Subcutaneous abdominal adipose tissue (tissue), 5 donors: Measurements from ENCODE around the gene ZNF18.
"Not testable (repeated sequence)": the region's sequence is repeated elsewhere in the genome, so short reads cannot be mapped to it uniquely, and the experiment has no call there.

Source experiments
- H3K27ac ChIP-seq: one replicate; pipeline ENCODE4 v1.7.0; 2013; ENCODE audit warnings: low read depth, mild to moderate bottlenecking, inconsistent platforms, low read length, moderate library complexity
- H3K27me3 ChIP-seq, 5 donors: one replicate each; pipeline ENCODE4 v1.7.0; 2013; ENCODE audit warnings: low read length in 5 of 5, inconsistent platforms in 1 of 5; ENCODE audit not compliant: control insufficient read depth in 5 of 5, insufficient read depth in 4 of 5
- H3K36me3 ChIP-seq, 5 donors: one replicate each; pipeline ENCODE4 v1.7.0; 2013; ENCODE audit warnings: low read length in 5 of 5; ENCODE audit not compliant: control insufficient read depth in 5 of 5, insufficient read depth in 5 of 5
- H3K4me1 ChIP-seq, 5 donors: one replicate each; pipeline ENCODE4 v1.7.0; 2013; ENCODE audit warnings: low read length in 5 of 5, mild to moderate bottlenecking in 3 of 5, moderate library complexity in 1 of 5; ENCODE audit not compliant: control insufficient read depth in 5 of 5, insufficient read depth in 5 of 5
- H3K4me3 ChIP-seq, 5 donors: one replicate each; pipeline ENCODE4 v1.7.0; 2013; ENCODE audit warnings: low read length in 5 of 5, low read depth in 1 of 5
- H3K9ac ChIP-seq, 5 donors: one replicate each; pipeline ENCODE4 v1.7.0; 2013; ENCODE audit warnings: low read length in 5 of 5, mild to moderate bottlenecking in 4 of 5, moderate library complexity in 3 of 5
- H3K9me3 ChIP-seq, 5 donors: one replicate each; pipeline ENCODE4 v1.7.0; 2013; ENCODE audit warnings: low read length in 5 of 5; ENCODE audit not compliant: control insufficient read depth in 5 of 5
- donor health status: healthy.
- donor health status: healthy.
- donor health status: healthy.
- donor health status: healthy.
- donor health status: healthy.

The ZNF18 gene

DNA sequence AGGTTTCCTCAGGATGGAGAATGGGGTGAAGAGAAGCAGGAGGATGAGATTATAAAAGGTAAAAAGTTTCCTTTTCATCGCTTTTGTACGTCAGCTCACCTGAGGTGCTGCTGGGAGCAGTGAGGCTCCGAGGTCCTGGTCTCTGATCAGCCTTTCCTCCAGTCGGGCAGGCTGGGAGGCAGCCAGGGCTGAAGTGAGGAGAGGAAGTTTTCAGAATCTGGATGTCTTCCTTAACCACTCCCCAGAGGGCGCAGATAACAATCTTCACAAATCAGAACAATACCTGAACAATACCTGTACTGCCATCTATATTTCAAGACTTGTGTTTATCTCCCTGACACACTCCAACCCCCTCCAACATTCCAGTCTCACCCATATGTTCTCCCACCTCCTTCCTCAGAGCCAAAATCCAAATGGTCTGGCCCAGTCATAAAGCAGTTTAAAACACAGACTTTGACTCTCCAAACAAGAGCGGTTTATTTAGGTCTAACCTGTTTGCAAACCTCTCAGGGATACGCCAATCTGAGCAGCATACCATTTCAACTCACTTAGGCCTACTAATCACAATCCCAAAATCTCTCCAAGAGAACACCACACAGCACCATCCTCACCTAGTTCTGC lies 6.8 kb downstream of the ZNF18 start:
- H3K4me3 ChIP-seq, result no peak overlapping the region
- H3K9ac ChIP-seq, result no peak overlapping the region
- no peaks in the 10 kb centered on the region for H3K27me3 ChIP-seq
- no peak overlapping the region for H3K27ac ChIP-seq
- peaks cover 7 to 48% (median 32%) of the 10 kb centered on the region in 5 donors for H3K36me3 ChIP-seq
- peaks cover 0 to 6% (median 4%) of the 10 kb centered on the region in 5 donors for H3K4me1 ChIP-seq
- H3K9me3 ChIP-seq, result no peaks in the 10 kb centered on the region

DNA sequence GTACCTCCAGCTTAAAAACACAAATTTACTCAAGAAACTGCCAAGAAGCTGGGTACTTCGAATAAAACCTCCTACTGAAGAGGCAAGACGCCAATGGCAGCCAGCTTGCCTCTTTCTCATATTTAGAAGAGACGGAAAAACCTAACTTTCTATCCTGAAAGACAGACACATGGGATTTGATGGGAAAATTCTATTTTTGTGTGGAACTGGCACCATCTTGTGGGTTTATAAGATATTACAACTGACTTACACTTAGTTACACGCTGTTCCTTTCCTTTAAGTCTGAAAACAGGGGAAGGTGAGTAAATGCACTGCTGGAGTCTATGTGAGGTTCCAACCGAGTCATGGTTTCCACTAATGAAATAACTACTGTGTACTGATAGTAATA lies 10.3 kb downstream of the ZNF18 start:
- H3K4me1 ChIP-seq, result peaks cover 0 to 14% (median 5%) of the 10 kb centered on the region in 5 donors
- no peak overlapping the region for H3K9ac ChIP-seq
- no peak overlapping the region for H3K4me3 ChIP-seq
- no peaks in the 10 kb centered on the region for H3K9me3 ChIP-seq
- no peak overlapping the region for H3K27ac ChIP-seq
- no peaks in the 10 kb centered on the region for H3K27me3 ChIP-seq
- peaks cover 25 to 57% (median 41%) of the 10 kb centered on the region in 5 donors for H3K36me3 ChIP-seq

GRCh38 chr17:11986179-11986941 lies 10.9 kb downstream of the ZNF18 start:
- H3K27ac ChIP-seq, result no peak overlapping the region
- no peak overlapping the region for H3K9ac ChIP-seq
- H3K27me3 ChIP-seq, result no peaks in the 10 kb centered on the region
- H3K36me3 ChIP-seq, result peaks cover 25 to 55% (median 35%) of the 10 kb centered on the region in 5 donors
- peaks cover 0 to 16% (median 5%) of the 10 kb centered on the region in 5 donors for H3K4me1 ChIP-seq
- H3K9me3 ChIP-seq, result no peaks in the 10 kb centered on the region
- no peak overlapping the region for H3K4me3 ChIP-seq

DNA sequence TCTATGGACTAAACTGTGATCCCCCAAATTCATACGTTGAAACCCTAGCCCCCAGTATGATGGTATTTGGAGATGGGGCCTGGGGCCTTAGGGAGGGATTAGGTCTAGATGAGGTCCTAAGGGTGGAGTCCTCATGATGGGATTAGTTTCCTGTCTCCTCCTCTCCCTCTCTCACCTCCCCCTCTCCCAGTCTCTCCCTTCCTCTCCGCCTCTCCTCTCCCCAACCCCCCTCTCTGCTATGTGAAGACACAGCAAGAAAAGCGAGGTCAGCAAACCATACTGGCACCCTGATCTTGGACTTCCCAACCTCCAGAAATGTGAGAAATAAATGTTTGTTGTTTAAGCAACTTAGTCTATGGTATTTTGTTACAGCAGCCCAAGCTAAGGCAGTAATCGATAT lies 15.4 kb downstream of the ZNF18 start:
- no peak overlapping the region for H3K27ac ChIP-seq
- peaks cover 2 to 15% (median 6%) of the 10 kb centered on the region in 5 donors for H3K4me1 ChIP-seq
- H3K4me3 ChIP-seq, result no peak overlapping the region
- H3K9me3 ChIP-seq, result no peaks in the 10 kb centered on the region
- H3K36me3 ChIP-seq, result peaks cover 27 to 41% (median 31%) of the 10 kb centered on the region in 5 donors
- no peak overlapping the region for H3K9ac ChIP-seq
- H3K27me3 ChIP-seq, result no peaks in the 10 kb centered on the region

GRCh38 chr17:11980813-11981212 lies 16.5 kb downstream of the ZNF18 start:
- Histone ChIP-seq H3K36me3 (peaks cover 27 to 43% (median 31%) of the 10 kb centered on the region in 5 donors), H3K27ac (no peak overlapping the region), H3K4me3 (no peak overlapping the region), H3K27me3 (no peaks in the 10 kb centered on the region), H3K9ac (no peak overlapping the region), H3K4me1 (peaks cover 0 to 12% (median 2%) of the 10 kb centered on the region in 5 donors), H3K9me3 (no peaks in the 10 kb centered on the region)

DNA sequence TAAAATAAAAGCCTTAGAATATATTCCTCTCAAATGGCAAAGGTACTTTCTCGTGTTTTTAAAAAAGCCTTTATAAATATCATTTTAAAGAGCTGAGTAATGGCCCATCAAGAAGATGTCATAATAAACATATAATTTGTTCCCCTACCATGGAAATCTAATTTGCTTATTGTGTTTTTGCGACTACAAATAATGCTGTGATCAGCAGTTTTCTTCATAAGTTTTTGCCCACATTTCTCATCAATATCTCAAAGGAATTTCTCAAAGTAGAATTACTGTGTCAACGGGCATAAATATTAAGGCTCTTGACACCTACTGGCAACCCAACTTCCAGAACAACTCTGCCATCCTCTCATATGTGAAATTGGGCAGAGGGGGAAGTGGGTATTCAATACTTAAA lies 17.5 kb downstream of the ZNF18 start:
- Histone ChIP-seq H3K9me3 (no peaks in the 10 kb centered on the region), H3K27ac (no peak overlapping the region), H3K36me3 (peaks cover 22 to 38% (median 31%) of the 10 kb centered on the region in 5 donors), H3K9ac (no peak overlapping the region), H3K4me3 (no peak overlapping the region), H3K27me3 (no peaks in the 10 kb centered on the region), H3K4me1 (peaks cover 0 to 12% (median 2%) of the 10 kb centered on the region in 5 donors)

- H3K9ac ChIP-seq, H3K4me1 ChIP-seq, H3K27ac ChIP-seq, H3K9me3 ChIP-seq, H3K4me3 ChIP-seq, H3K27me3 ChIP-seq: not testable (repeated sequence)
- peaks cover 2 to 10% (median 4%) of the 10 kb centered on the region in 5 donors for H3K36me3 ChIP-seq
Observed at GRCh38 chr17:11972741-11973140, 24.5 kb downstream of the ZNF18 start.

DNA sequence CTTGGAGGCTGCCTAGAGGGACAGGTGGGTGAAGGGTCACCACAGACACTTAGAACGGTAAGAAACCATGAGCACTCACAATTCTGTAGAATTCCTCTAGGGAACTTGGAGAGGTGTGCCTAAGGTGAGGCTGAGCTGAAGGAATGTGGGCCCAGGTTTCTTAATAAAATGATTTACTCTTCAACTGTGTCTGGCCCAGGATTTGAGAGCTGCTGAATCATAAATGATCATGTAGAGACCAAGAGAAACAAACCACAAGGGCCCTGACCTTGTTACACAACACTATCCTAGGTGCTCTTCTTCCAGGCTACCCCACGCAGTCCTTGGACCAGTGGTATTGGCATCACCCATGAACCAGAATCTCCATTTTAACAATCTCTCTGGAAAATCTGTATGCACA lies 27.7 kb downstream of the ZNF18 start:
- H3K27ac ChIP-seq, result no peak overlapping the region
- no peak overlapping the region for H3K9ac ChIP-seq
- H3K4me3 ChIP-seq, result no peak overlapping the region
- H3K9me3 ChIP-seq, result peaks cover 0 to 13% (median 8%) of the 10 kb centered on the region in 5 donors
- H3K27me3 ChIP-seq, result no peaks in the 10 kb centered on the region
- no peaks in the 10 kb centered on the region for H3K4me1 ChIP-seq
- H3K36me3 ChIP-seq, result no peaks in the 10 kb centered on the region

- no peak overlapping the region for H3K4me3 ChIP-seq
Observed at GRCh38 chr17:11954936-11955335, 42.3 kb downstream of the ZNF18 start.

GRCh38 chr17:11953924-11954323 lies 43.4 kb downstream of the ZNF18 start:
- Histone ChIP-seq H3K27ac (no peak overlapping the region), H3K4me3 (no peak overlapping the region), H3K4me1 (no peaks in the 10 kb centered on the region), H3K27me3 (no peaks in the 10 kb centered on the region), H3K36me3 (peaks cover 0 to 14% (median 12%) of the 10 kb centered on the region in 5 donors), H3K9ac (no peak overlapping the region), H3K9me3 (peaks cover 4 to 25% (median 19%) of the 10 kb centered on the region in 5 donors)

More at GRCh38 chr17:11954936-11955335, 42.3 kb downstream of the ZNF18 start:
- H3K4me1 ChIP-seq, result no peaks in the 10 kb centered on the region
- peaks cover 0 to 14% (median 12%) of the 10 kb centered on the region in 5 donors for H3K36me3 ChIP-seq
- peaks cover 4 to 25% (median 19%) of the 10 kb centered on the region in 5 donors for H3K9me3 ChIP-seq
- no peak overlapping the region for H3K9ac ChIP-seq
- no peak overlapping the region for H3K27ac ChIP-seq
- no peaks in the 10 kb centered on the region for H3K27me3 ChIP-seq
